Measurements from ENCODE around the gene SORBS1.

DNA sequence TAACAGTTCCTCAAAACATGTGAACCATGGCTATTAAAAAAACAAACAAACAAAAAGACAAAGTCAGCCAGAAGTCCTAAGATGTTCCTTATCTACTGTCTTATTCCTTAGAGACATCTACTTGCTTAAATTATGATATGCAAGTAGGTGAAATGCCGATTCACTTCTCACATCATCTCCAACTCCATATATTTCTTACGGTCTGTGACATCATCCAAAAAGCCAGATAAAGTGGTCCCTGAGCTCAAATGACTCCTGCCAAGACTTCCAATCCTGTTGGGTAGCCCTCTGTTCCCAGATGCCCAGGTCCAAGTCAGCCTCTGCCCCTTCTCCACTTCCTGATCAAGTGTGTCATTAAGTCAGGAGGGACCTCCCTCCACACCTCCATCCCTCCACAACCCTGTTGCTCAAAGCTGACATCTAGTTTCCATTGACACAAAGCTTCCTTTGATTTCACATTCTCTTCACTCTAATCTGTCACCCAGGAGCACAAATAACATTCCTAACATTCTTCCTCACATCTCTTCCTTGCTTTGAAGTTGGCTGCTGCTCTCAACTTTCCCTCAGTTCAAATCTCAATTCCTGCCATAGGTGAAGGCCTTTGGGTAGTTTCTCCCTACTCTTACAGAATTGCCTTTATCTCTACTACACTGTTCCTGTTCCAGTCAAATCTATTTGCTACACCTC is 214.3 kb downstream of the SORBS1 start:
- no peak for TF ChIP-seq POLR2A (IDR thresholded peaks at IDR 0.05)
- TF ChIP-seq, protein P1, sequence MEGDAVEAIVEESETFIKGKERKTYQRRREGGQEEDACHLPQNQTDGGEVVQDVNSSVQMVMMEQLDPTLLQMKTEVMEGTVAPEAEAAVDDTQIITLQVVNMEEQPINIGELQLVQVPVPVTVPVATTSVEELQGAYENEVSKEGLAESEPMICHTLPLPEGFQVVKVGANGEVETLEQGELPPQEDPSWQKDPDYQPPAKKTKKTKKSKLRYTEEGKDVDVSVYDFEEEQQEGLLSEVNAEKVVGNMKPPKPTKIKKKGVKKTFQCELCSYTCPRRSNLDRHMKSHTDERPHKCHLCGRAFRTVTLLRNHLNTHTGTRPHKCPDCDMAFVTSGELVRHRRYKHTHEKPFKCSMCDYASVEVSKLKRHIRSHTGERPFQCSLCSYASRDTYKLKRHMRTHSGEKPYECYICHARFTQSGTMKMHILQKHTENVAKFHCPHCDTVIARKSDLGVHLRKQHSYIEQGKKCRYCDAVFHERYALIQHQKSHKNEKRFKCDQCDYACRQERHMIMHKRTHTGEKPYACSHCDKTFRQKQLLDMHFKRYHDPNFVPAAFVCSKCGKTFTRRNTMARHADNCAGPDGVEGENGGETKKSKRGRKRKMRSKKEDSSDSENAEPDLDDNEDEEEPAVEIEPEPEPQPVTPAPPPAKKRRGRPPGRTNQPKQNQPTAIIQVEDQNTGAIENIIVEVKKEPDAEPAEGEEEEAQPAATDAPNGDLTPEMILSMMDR (IDR thresholded peaks at IDR 0.05), result no peak

Measured in body of pancreas (tissue), 4 donors.